HepG2 (cell line): Measurements from ENCODE around the gene NME8. TPM values are rescaled to one million over a fixed set of nuclear protein-coding genes. Genes with fewer than 3 reads are reported as not detected.

Experiments used
- ATAC-seq: fragments of 200-7000 bp; cut with Tn5 transposase; 3 replicates; pipeline ENCODE4 v1.9.1; 2020; ENCODE audit warnings: mild to moderate bottlenecking, moderate library complexity
- BruUV-seq: library from RNA; stranded (reverse); fragments of 400-500 nt; replicated peaks from 2 replicates; lab custom pipeline; 2021; lab: Mats Ljungman, UMichigan
- CTCF ChIA-PET: fragments of 300-600 bp; formaldehyde crosslinking; extraction: SDS; loops from one replicate; lab custom pipeline; 2021; ENCODE audit warnings: low total read pairs, inconsistent platforms, low intra/inter-chr PET ratio; lab: Yijun Ruan, JAX
- POLR2A ChIA-PET: fragments of 350-600 bp; sonication (Branson Sonifier 250); formaldehyde crosslinking; loops from one replicate; lab custom pipeline; 2020; ENCODE audit warnings: antibody characterized with exemption, inconsistent platforms; lab: Yijun Ruan, JAX
- DNase-seq: peaks from one replicate; pipeline ENCODE4 v3.0.0-alpha.2; 2015; ENCODE audit warnings: low spot score
- FAIRE-seq: peaks from 3 replicates; lab custom pipeline; 2011; peaks lifted over from hg19 to GRCh38; lab: Jason Lieb, UNC
- H2AFZ ChIP-seq: one replicate; pipeline ENCODE4 v1.6.1; 2011; ENCODE audit warnings: low read length, inconsistent platforms
- H3K27ac ChIP-seq: fragments of 300-600 bp; 3 replicates; pipeline ENCODE4 v1.8.0; 2011; ENCODE audit warnings: mixed run types, mild to moderate bottlenecking, mixed read lengths, low read length, inconsistent platforms; ENCODE audit not compliant: insufficient read depth; ENCODE audit errors: extremely low read length
- H3K27me3 ChIP-seq, 2 experiments: fragments of 200-600 bp in 1 of 2; 2 replicates in 1 of 2; 3 replicates in 1 of 2; pipeline versions ENCODE4 v1.6.0 to v1.8.0; 2011; ENCODE audit warnings: low read length in 2 of 2, mild to moderate bottlenecking in 2 of 2, moderate library complexity in 2 of 2, inconsistent platforms in 1 of 2; ENCODE audit not compliant: insufficient read depth in 2 of 2, control insufficient read depth in 1 of 2
- H3K36me3 ChIP-seq, 2 experiments: fragments of 200-600 bp in 1 of 2; replicated peaks in 1 of 2; 2 replicates in 1 of 2; 3 replicates in 1 of 2; pipeline versions ENCODE4 v1.5.1 to v1.8.0; 2011; ENCODE audit warnings: low read length in 2 of 2, inconsistent platforms in 1 of 2; ENCODE audit not compliant: insufficient read depth in 2 of 2, control insufficient read depth in 1 of 2
- H3K4me1 ChIP-seq: 2 replicates; pipeline ENCODE4 v1.5.1; 2012; ENCODE audit warnings: low read length, inconsistent platforms; ENCODE audit not compliant: insufficient read depth
- H3K4me2 ChIP-seq: 2 replicates; pipeline ENCODE4 v1.6.0; 2011; ENCODE audit warnings: low read depth, low read length, inconsistent platforms
- H3K4me3 ChIP-seq, 3 experiments: fragments of 200-600 bp in 1 of 3; sonication (generic), shearing (Covaris generic) in 1 of 3; replicated peaks in 1 of 3; 2 replicates each; pipeline ENCODE4 v1.5.1; 2011 to 2016; ENCODE audit warnings: low read length in 3 of 3, inconsistent platforms in 2 of 3, low read depth in 2 of 3, mild to moderate bottlenecking in 2 of 3, control low read depth in 1 of 3, mixed read lengths in 1 of 3; ENCODE audit not compliant: insufficient read depth in 1 of 3
- H3K79me2 ChIP-seq: one replicate; pipeline ENCODE4 v1.6.1; 2011; ENCODE audit warnings: low read length, inconsistent platforms; ENCODE audit not compliant: insufficient read depth
- H3K9ac ChIP-seq: 2 replicates; pipeline ENCODE4 v1.6.0; 2011; ENCODE audit warnings: mild to moderate bottlenecking, low read depth, low read length, inconsistent platforms; ENCODE audit not compliant: insufficient read depth
- H3K9me3 ChIP-seq: 2 replicates; pipeline ENCODE4 v1.5.1; 2012; ENCODE audit warnings: mild to moderate bottlenecking, low read length
- H4K20me1 ChIP-seq: 2 replicates; pipeline ENCODE4 v1.6.0; 2011; ENCODE audit warnings: inconsistent platforms, mild to moderate bottlenecking, low read length, moderate library complexity; ENCODE audit not compliant: insufficient read depth
- ARID2 ChIP-seq: sonication (generic); formaldehyde crosslinking; IDR thresholded peaks from 2 replicates; pipeline ENCODE4 v1.8.1; 2022; ENCODE audit warnings: mild to moderate bottlenecking, missing genetic modification reagents, borderline replicate concordance
- CTCF ChIP-seq: sonication (generic); formaldehyde crosslinking; IDR thresholded peaks from 2 replicates; pipeline ENCODE4 v1.5.0; 2020; ENCODE audit warnings: mild to moderate bottlenecking, missing genetic modification reagents, moderate library complexity
- GABPA ChIP-seq, 2 experiments: IDR thresholded peaks; 2 replicates each; pipeline ENCODE4 v1.6.1; 2011 to 2016; ENCODE audit warnings: low read depth in 2 of 2, low read length in 1 of 2, missing biosample characterization in 1 of 2, missing genetic modification characterization in 1 of 2
- GABPB1 ChIP-seq: IDR thresholded peaks from 2 replicates; pipeline ENCODE4 v1.6.1; 2016; ENCODE audit warnings: mild to moderate bottlenecking, missing genetic modification reagents, moderate library complexity, missing compliant biosample characterization
- IRX3 ChIP-seq: sonication (generic); formaldehyde crosslinking; IDR thresholded peaks from 2 replicates; pipeline ENCODE4 v1.8.1; 2023; ENCODE audit warnings: mild to moderate bottlenecking, low read depth, missing genetic modification reagents, borderline replicate concordance
- MTF1 ChIP-seq: sonication (generic); formaldehyde crosslinking; IDR thresholded peaks from 2 replicates; pipeline ENCODE4 v1.5.0; 2020; ENCODE audit warnings: missing genetic modification reagents
- NCOR1 ChIP-seq: fragments of 200-600 bp; sonication (generic); IDR thresholded peaks from 2 replicates; pipeline ENCODE4 v1.7.0; 2017; ENCODE audit warnings: antibody characterized with exemption, low read length, borderline replicate concordance
- PHF20 ChIP-seq: sonication (generic); formaldehyde crosslinking; IDR thresholded peaks from 2 replicates; pipeline ENCODE4 v1.5.0; 2020; ENCODE audit warnings: mild to moderate bottlenecking, missing genetic modification reagents
- RBM39 ChIP-seq: fragments of 200-400 bp; formaldehyde crosslinking; IDR thresholded peaks from one replicate; pipeline ENCODE4 v1.6.1; 2018; ENCODE audit warnings: antibody characterized with exemption, mild to moderate bottlenecking, low read depth, low read length; ENCODE audit not compliant: poor library complexity, severe bottlenecking
- REL ChIP-seq: sonication (generic); formaldehyde crosslinking; conservative IDR thresholded peaks from 2 replicates; pipeline ENCODE4 v1.8.0; 2022; ENCODE audit warnings: mild to moderate bottlenecking, missing genetic modification reagents, moderate library complexity
- REPIN1 ChIP-seq: sonication (generic); formaldehyde crosslinking; IDR thresholded peaks from 2 replicates; pipeline ENCODE4 v1.8.0; 2022; ENCODE audit warnings: missing genetic modification reagents, low read depth, mild to moderate bottlenecking, borderline replicate concordance
- SALL1 ChIP-seq: sonication (generic); formaldehyde crosslinking; IDR thresholded peaks from 2 replicates; pipeline ENCODE4 v1.8.0; 2022; ENCODE audit warnings: mild to moderate bottlenecking, missing genetic modification reagents
- SKI ChIP-seq: fragments of 450-650 bp; IDR thresholded peaks from one replicate; pipeline ENCODE4 v1.6.1; 2018; ENCODE audit warnings: mild to moderate bottlenecking; ENCODE audit not compliant: partially characterized antibody
- SMC3 ChIP-seq: IDR thresholded peaks from 2 replicates; pipeline ENCODE4 v1.6.1; 2011; ENCODE audit warnings: low read length, improper control_type of control experiment
- SP4 ChIP-seq: sonication (generic); formaldehyde crosslinking; IDR thresholded peaks from 2 replicates; pipeline ENCODE4 v1.8.1; 2023; ENCODE audit warnings: mild to moderate bottlenecking, missing genetic modification reagents
- STAG1 ChIP-seq: sonication (generic); formaldehyde crosslinking; IDR thresholded peaks from 2 replicates; pipeline ENCODE4 v1.4.0; 2020; ENCODE audit warnings: missing genetic modification reagents
- ZNF337 ChIP-seq: sonication (generic); formaldehyde crosslinking; IDR thresholded peaks from 2 replicates; pipeline ENCODE4 v1.5.1; 2020; ENCODE audit warnings: missing genetic modification reagents, low read depth, mild to moderate bottlenecking, borderline replicate concordance
- ZNF468 ChIP-seq: sonication (generic); formaldehyde crosslinking; IDR thresholded peaks from 2 replicates; pipeline ENCODE4 v1.8.0; 2022; ENCODE audit warnings: mild to moderate bottlenecking, moderate library complexity, missing genetic modification reagents
- ZNF589 ChIP-seq: sonication (generic); formaldehyde crosslinking; conservative IDR thresholded peaks from 2 replicates; pipeline ENCODE4 v1.8.0; 2022; ENCODE audit warnings: mild to moderate bottlenecking, moderate library complexity, missing genetic modification reagents
- ZNF678 ChIP-seq: sonication (generic); formaldehyde crosslinking; IDR thresholded peaks from 2 replicates; pipeline ENCODE4 v1.4.0; 2020; ENCODE audit warnings: mild to moderate bottlenecking, missing genetic modification reagents
- WGBS: methylation state at CpG from one replicate; pipeline ENCODE4 v1.1.6; 2017; ENCODE audit warnings: low lambda C conversion rate; 5-methylcytosine and 5-hydroxymethylcytosine counted together
- in situ Hi-C: cut with HindIII; loops from 2 replicates; pipeline ENCODE4 v1.10.0; 2017; ENCODE audit warnings: low pct_unique_long_range_greater_than_20kb; ENCODE audit not compliant: extremely low pct_ligation_motif_present
- intact Hi-C: fragments of 100-400 bp; cut with micrococcal nuclease; formaldehyde crosslinking; loops from one replicate; pipeline ENCODE4 v1.10.0; 2022; ENCODE audit not compliant: unreplicated experiment
- polyA plus RNA-seq, 8 experiments: library from polyadenylated mRNA; depleted of rRNA in 3 of 8; stranded (reverse) in 7 of 8; unstranded in 1 of 8; fragments of >200 nt; fragmentation: Illumina TruSeq in 4 of 8; extraction: Trizol in 4 of 8; gene quantifications; 2 replicates each; pipeline versions ENCODE4 v1.2.1 to v1.2.3, GENCODE V29; 2011 to 2016; ENCODE audit warnings: low read depth in 4 of 8, missing spikeins in 1 of 8, mixed read lengths in 1 of 8; ENCODE audit not compliant: insufficient read depth in 1 of 8
- total RNA-seq, 5 experiments: library from RNA; depleted of rRNA; stranded (reverse); fragments of >200 nt; fragmentation: Illumina TruSeq; extraction: Trizol; gene quantifications; 2 replicates each; pipeline ENCODE4 v1.2.3, GENCODE V29; 2016; ENCODE audit warnings: low read depth in 1 of 5
- TF ChIP-seq, protein P1 (sequence below): sonication (generic); formaldehyde crosslinking; conservative IDR thresholded peaks from 2 replicates; pipeline ENCODE4 v1.5.0; 2020; ENCODE audit warnings: missing genetic modification reagents

Gene NME8
- total and polyA plus RNA-seq, 2 of the 13 experiments (the other 11 are each of a cell fraction or from before 2014, with no cell fraction given): not detected

GRCh38 chr7:37833107-37833817 is 15.1 kb upstream of the NME8 start:
- intact Hi-C loops: loop anchor here (1.0 to 5.0 kb wide), 2 partner anchors 596 to 625 kb away; no protein-coding TSS in a partner anchor
- no TSS peak for BruUV-seq
- TF ChIP-seq SKI: no peak
- TF ChIP-seq SALL1 (CRISPR knock-in tag): no peak
- peak; percentile 47 for TF ChIP-seq SMC3
- TF ChIP-seq CTCF: peak; percentile 62
- TF ChIP-seq IRX3 (CRISPR knock-in tag): no peak
- no peak for TF ChIP-seq ZNF337 (CRISPR knock-in tag)
- peak; percentile 47 for TF ChIP-seq STAG1 (CRISPR knock-in tag)
- no peak for TF ChIP-seq GABPA (IDR thresholded peaks at IDR 0.05; ENCODE audit: low read depth, low read length)
- peak; percentile 38; the same call in 1 of the 2 replicates for TF ChIP-seq GABPA (CRISPR knock-in tag; IDR thresholded peaks at IDR 0.05; ENCODE audit: low read depth)
- no peak for TF ChIP-seq RBM39
- TF ChIP-seq ARID2: no peak
- TF ChIP-seq GABPB1: peak; percentile 37; the same call in 1 of the 2 replicates
- no peak for TF ChIP-seq PHF20
- TF ChIP-seq ZNF468: no peak
- TF ChIP-seq ZNF589: no peak
- no peak for TF ChIP-seq NCOR1
- TF ChIP-seq SP4 (CRISPR knock-in tag): no peak
- TF ChIP-seq MTF1 (CRISPR knock-in tag): no peak
- TF ChIP-seq REPIN1 (CRISPR knock-in tag): no peak
- no peak for TF ChIP-seq ZNF678
- TF ChIP-seq, protein P1, sequence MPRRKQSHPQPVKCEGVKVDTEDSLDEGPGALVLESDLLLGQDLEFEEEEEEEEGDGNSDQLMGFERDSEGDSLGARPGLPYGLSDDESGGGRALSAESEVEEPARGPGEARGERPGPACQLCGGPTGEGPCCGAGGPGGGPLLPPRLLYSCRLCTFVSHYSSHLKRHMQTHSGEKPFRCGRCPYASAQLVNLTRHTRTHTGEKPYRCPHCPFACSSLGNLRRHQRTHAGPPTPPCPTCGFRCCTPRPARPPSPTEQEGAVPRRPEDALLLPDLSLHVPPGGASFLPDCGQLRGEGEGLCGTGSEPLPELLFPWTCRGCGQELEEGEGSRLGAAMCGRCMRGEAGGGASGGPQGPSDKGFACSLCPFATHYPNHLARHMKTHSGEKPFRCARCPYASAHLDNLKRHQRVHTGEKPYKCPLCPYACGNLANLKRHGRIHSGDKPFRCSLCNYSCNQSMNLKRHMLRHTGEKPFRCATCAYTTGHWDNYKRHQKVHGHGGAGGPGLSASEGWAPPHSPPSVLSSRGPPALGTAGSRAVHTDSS (CRISPR knock-in tag): no peak
- no peak for TF ChIP-seq REL (CRISPR knock-in tag)

More at GRCh38 chr7:37833107-37833817, 15.1 kb upstream of the NME8 start:
- DNase-seq (peak; percentile 41), ATAC-seq (no peak; the same call in 2 of the 3 replicates), FAIRE-seq (no peak)
- Histone ChIP-seq H3K79me2 (no peaks in the 10 kb centered on the region), H3K4me3 (peak overlapping the region in 1 of 3 experiments; percentile 40; a peak in 1 of 6 replicates), H3K27me3 (no peaks in the 10 kb centered on the region; a peak in 1 of 5 replicates), H3K27ac (no peak overlapping the region), H3K4me2 (peak overlapping the region; percentile 76), H3K9ac (no peak overlapping the region), H3K9me3 (no peaks in the 10 kb centered on the region), H3K4me1 (0 out of 2 replicates have a peak, but pooled peaks cover 4% of the 10 kb centered on the region), H4K20me1 (no peaks in the 10 kb centered on the region), H2AFZ (peak overlapping the region; percentile 34), H3K36me3 (no peaks in the 10 kb centered on the region)
- POLR2A ChIA-PET: no interaction called here
- in situ Hi-C loops: loop anchor here (25.0 kb wide), 1 partner anchor 596 kb away; no protein-coding TSS in a partner anchor
- 20% methylated on average over 20 of the region's 21 CpGs for WGBS
- CTCF ChIA-PET: no interaction called here
